ENCODE data around the gene CSRP2.

The CSRP2 gene

GRCh38 chr12:76863005-76863670, 15.7 kb downstream of the CSRP2 start:
- no peak overlapping the region for H3K4me3 ChIP-seq (ENCODE audit: low read length)

GRCh38 chr12:76860256-76860655, 18.6 kb downstream of the CSRP2 start:
- TF ChIP-seq ZNF274 (IDR thresholded peaks at IDR 0.05; ENCODE audit: low read depth, low read length): no peak
- H3K4me3 ChIP-seq (ENCODE audit: low read length): no peak overlapping the region

More at GRCh38 chr12:76863005-76863670, 15.7 kb downstream of the CSRP2 start:
- TF ChIP-seq ZNF274 (IDR thresholded peaks at IDR 0.05; ENCODE audit: low read depth, low read length): no peak

- H3K4me3 ChIP-seq (ENCODE audit: low read length): no peak overlapping the region
These were observed 19.2 kb downstream of the CSRP2 start for GRCh38 chr12:76859611-76860010.

GRCh38 chr12:76856018-76856644, 22.7 kb downstream of the CSRP2 start:
- H3K4me3 ChIP-seq (ENCODE audit: low read length): no peak overlapping the region
- no peak for TF ChIP-seq ZNF274 (IDR thresholded peaks at IDR 0.05; ENCODE audit: low read depth, low read length)

More at GRCh38 chr12:76859611-76860010, 19.2 kb downstream of the CSRP2 start:
- no peak for TF ChIP-seq ZNF274 (IDR thresholded peaks at IDR 0.05; ENCODE audit: low read depth, low read length)

GRCh38 chr12:76855271-76855670, 23.5 kb downstream of the CSRP2 start:
- TF ChIP-seq ZNF274 (IDR thresholded peaks at IDR 0.05; ENCODE audit: low read depth, low read length): no peak

GRCh38 chr12:76852106-76852505, 26.7 kb downstream of the CSRP2 start:
- TF ChIP-seq ZNF274 (IDR thresholded peaks at IDR 0.05; ENCODE audit: low read depth, low read length): no peak
- no peak overlapping the region for H3K4me3 ChIP-seq (ENCODE audit: low read length)

More at GRCh38 chr12:76855271-76855670, 23.5 kb downstream of the CSRP2 start:
- H3K4me3 ChIP-seq (ENCODE audit: low read length): no peak overlapping the region

GRCh38 chr12:76848132-76848531, 30.7 kb downstream of the CSRP2 start:
- TF ChIP-seq ZNF274 (IDR thresholded peaks at IDR 0.05; ENCODE audit: low read depth, low read length): no peak

GRCh38 chr12:76847260-76847659, 31.6 kb downstream of the CSRP2 start:
- TF ChIP-seq ZNF274 (IDR thresholded peaks at IDR 0.05; ENCODE audit: low read depth, low read length): no peak

More at GRCh38 chr12:76848132-76848531, 30.7 kb downstream of the CSRP2 start:
- no peak overlapping the region for H3K4me3 ChIP-seq (ENCODE audit: low read length)

GRCh38 chr12:76836633-76837032, 42.2 kb downstream of the CSRP2 start:
- TF ChIP-seq ZNF274 (IDR thresholded peaks at IDR 0.05; ENCODE audit: low read depth, low read length): no peak
- no peak overlapping the region for H3K4me3 ChIP-seq (ENCODE audit: low read length)

More at GRCh38 chr12:76847260-76847659, 31.6 kb downstream of the CSRP2 start:
- H3K4me3 ChIP-seq (ENCODE audit: low read length): no peak overlapping the region

GRCh38 chr12:76830436-76830835, 48.4 kb downstream of the CSRP2 start:
- H3K4me3 ChIP-seq (ENCODE audit: low read length): no peak overlapping the region
- TF ChIP-seq ZNF274 (IDR thresholded peaks at IDR 0.05; ENCODE audit: low read depth, low read length): no peak

- no peak overlapping the region for H3K4me3 ChIP-seq (ENCODE audit: low read length)
- TF ChIP-seq ZNF274 (IDR thresholded peaks at IDR 0.05; ENCODE audit: low read depth, low read length): no peak
These were observed 57.8 kb downstream of the CSRP2 start for GRCh38 chr12:76820888-76821482.

GRCh38 chr12:76813972-76814371, 64.8 kb downstream of the CSRP2 start:
- TF ChIP-seq ZNF274 (IDR thresholded peaks at IDR 0.05; ENCODE audit: low read depth, low read length): no peak
- H3K4me3 ChIP-seq (ENCODE audit: low read length): no peak overlapping the region

- no peak overlapping the region for H3K4me3 ChIP-seq (ENCODE audit: low read length)
- no peak for TF ChIP-seq ZNF274 (IDR thresholded peaks at IDR 0.05; ENCODE audit: low read depth, low read length)
These were observed 65.6 kb downstream of the CSRP2 start for GRCh38 chr12:76813265-76813664.

- no peak for TF ChIP-seq ZNF274 (IDR thresholded peaks at IDR 0.05; ENCODE audit: low read depth, low read length)
- H3K4me3 ChIP-seq (ENCODE audit: low read length): no peak overlapping the region
These were observed 66.8 kb downstream of the CSRP2 start for GRCh38 chr12:76811976-76812375.
